Neural cell (in vitro differentiated cells): Measurements from ENCODE around the gene TIMM22. TPM values are rescaled to one million over a fixed set of nuclear protein-coding genes. Genes with fewer than 3 reads are reported as not detected.

Source experiments
- H2AFZ ChIP-seq: fragments of 200-600, 300-800 bp; sonication (generic), shearing (Covaris generic); 2 replicates; pipeline ENCODE4 v1.6.0; 2014; ENCODE audit warnings: low read depth, mild to moderate bottlenecking, antibody characterized with exemption, low read length, moderate library complexity
- H3F3A ChIP-seq: fragments of 200-600 bp; shearing (Covaris generic); 2 replicates; pipeline ENCODE4 v1.6.1; 2016; ENCODE audit warnings: mild to moderate bottlenecking, moderate library complexity, mixed read lengths, antibody characterized with exemption, low read length; ENCODE audit not compliant: insufficient read depth, poor library complexity, severe bottlenecking
- H3K27ac ChIP-seq: fragments of 200-600, 300-800 bp; sonication (generic), shearing (Covaris generic); 2 replicates; pipeline ENCODE4 v1.5.1; 2014; ENCODE audit warnings: mild to moderate bottlenecking, low read length, moderate library complexity
- H3K27me3 ChIP-seq: fragments of 300-800, 200-600 bp; sonication (generic), shearing (Covaris generic); 2 replicates; pipeline ENCODE4 v1.6.0; 2014; ENCODE audit warnings: mild to moderate bottlenecking, low read depth, low read length, moderate library complexity; ENCODE audit not compliant: insufficient read depth
- H3K36me3 ChIP-seq: fragments of 300-800, 200-600 bp; sonication (generic), shearing (Covaris generic); 2 replicates; pipeline ENCODE4 v1.5.1; 2014; ENCODE audit warnings: mild to moderate bottlenecking, antibody characterized with exemption, low read length, moderate library complexity; ENCODE audit not compliant: insufficient read depth
- H3K4me2 ChIP-seq: fragments of 300-800, 200-600 bp; sonication (generic), shearing (Covaris generic); 2 replicates; pipeline ENCODE4 v1.6.0; 2014; ENCODE audit warnings: mild to moderate bottlenecking, low read length
- H3K4me3 ChIP-seq: fragments of 300-800, 200-600 bp; sonication (generic), shearing (Covaris generic); 2 replicates; pipeline ENCODE4 v1.5.1; 2014; ENCODE audit warnings: mild to moderate bottlenecking, low read length, moderate library complexity
- H3K79me2 ChIP-seq: fragments of 200-600 bp; shearing (Covaris generic); replicated peaks from 2 replicates; pipeline ENCODE4 v1.6.0; 2014; ENCODE audit warnings: mild to moderate bottlenecking, low read length, moderate library complexity; ENCODE audit not compliant: insufficient read depth
- H3K9ac ChIP-seq: fragments of 300-800, 200-600 bp; sonication (generic), shearing (Covaris generic); 2 replicates; pipeline ENCODE4 v1.6.1; 2016; ENCODE audit warnings: mild to moderate bottlenecking, low read length, mixed read lengths
- H3K9me2 ChIP-seq: fragments of 200-600 bp; shearing (Covaris generic); 2 replicates; pipeline ENCODE4 v1.6.1; 2016; ENCODE audit warnings: mild to moderate bottlenecking, low read length, mixed read lengths; ENCODE audit not compliant: insufficient read depth
- H3K9me3 ChIP-seq: fragments of 200-600, 300-800 bp; sonication (generic), shearing (Covaris generic); 2 replicates; pipeline ENCODE4 v1.6.1; 2016; ENCODE audit warnings: mild to moderate bottlenecking, mixed run types, low read length, moderate library complexity, mixed read lengths
- H4K20me1 ChIP-seq: fragments of 200-600 bp; shearing (Covaris generic); 2 replicates; pipeline ENCODE4 v1.6.1; 2016; ENCODE audit warnings: mild to moderate bottlenecking, mixed run types; ENCODE audit not compliant: insufficient read depth
- CTCF ChIP-seq: fragments of 450-650 bp; IDR thresholded peaks from 2 replicates; pipeline ENCODE4 v1.5.1; 2014; ENCODE audit warnings: antibody characterized with exemption, mild to moderate bottlenecking, moderate library complexity; ENCODE audit not compliant: poor library complexity, severe bottlenecking
- EP300 ChIP-seq: fragments of 450-650 bp; conservative IDR thresholded peaks from 2 replicates; pipeline ENCODE4 v1.6.1; 2014; ENCODE audit warnings: antibody characterized with exemption, mild to moderate bottlenecking, moderate library complexity; ENCODE audit not compliant: poor library complexity, severe bottlenecking
- EZH2 ChIP-seq: fragments of 200-600, 300-800 bp; shearing (Covaris generic), sonication (generic); IDR thresholded peaks from 2 replicates; pipeline ENCODE4 v1.6.1; 2014; ENCODE audit warnings: antibody characterized with exemption, low read length, borderline replicate concordance, mild to moderate bottlenecking; ENCODE audit not compliant: insufficient read depth, poor library complexity, severe bottlenecking
- POLR2AphosphoS5 ChIP-seq: IDR thresholded peaks from 2 replicates; pipeline ENCODE4 v1.6.1; 2012
- REST ChIP-seq: IDR thresholded peaks from 2 replicates; pipeline ENCODE4 v1.6.1; 2012; ENCODE audit warnings: borderline replicate concordance
- SMC3 ChIP-seq: fragments of 450-650 bp; conservative IDR thresholded peaks from 2 replicates; pipeline ENCODE4 v1.6.1; 2014; ENCODE audit warnings: antibody characterized with exemption, mild to moderate bottlenecking, moderate library complexity; ENCODE audit not compliant: poor library complexity
- TAF1 ChIP-seq: IDR thresholded peaks from 2 replicates; pipeline ENCODE4 v1.6.1; 2012; ENCODE audit warnings: low read depth
- polyA plus RNA-seq: library from polyadenylated mRNA; depleted of rRNA; stranded (reverse); fragments of >200 nt; gene quantifications from 2 replicates; pipeline ENCODE4 v1.2.3, GENCODE V29; 2014

TIMM22 gene
- polyA plus RNA-seq, 1 donor from 2014 or later = 16.7 TPM

- Histone ChIP-seq H3K4me2 (peak overlapping the region; percentile 74), H4K20me1 (no peaks in the 10 kb centered on the region), H3K27me3 (no peaks in the 10 kb centered on the region), H3F3A (no peaks in the 10 kb centered on the region), H3K9ac (peak overlapping the region; percentile 88), H3K4me3 (peak overlapping the region; percentile 90), H3K27ac (no peak overlapping the region), H3K9me2 (no peaks in the 10 kb centered on the region), H3K9me3 (no peaks in the 10 kb centered on the region), H3K36me3 (no peaks in the 10 kb centered on the region), H3K79me2 (peaks cover 13% of the 10 kb centered on the region), H2AFZ (no peak overlapping the region)
- TF ChIP-seq EZH2 = no peak
- no peak for TF ChIP-seq SMC3
- TF ChIP-seq TAF1 = no peak
- TF ChIP-seq POLR2AphosphoS5 = no peak
- TF ChIP-seq REST = no peak
- no peak for TF ChIP-seq EP300
These were observed 1.2 kb downstream of the TIMM22 start for GRCh38 chr17:998111-998510.

DNA sequence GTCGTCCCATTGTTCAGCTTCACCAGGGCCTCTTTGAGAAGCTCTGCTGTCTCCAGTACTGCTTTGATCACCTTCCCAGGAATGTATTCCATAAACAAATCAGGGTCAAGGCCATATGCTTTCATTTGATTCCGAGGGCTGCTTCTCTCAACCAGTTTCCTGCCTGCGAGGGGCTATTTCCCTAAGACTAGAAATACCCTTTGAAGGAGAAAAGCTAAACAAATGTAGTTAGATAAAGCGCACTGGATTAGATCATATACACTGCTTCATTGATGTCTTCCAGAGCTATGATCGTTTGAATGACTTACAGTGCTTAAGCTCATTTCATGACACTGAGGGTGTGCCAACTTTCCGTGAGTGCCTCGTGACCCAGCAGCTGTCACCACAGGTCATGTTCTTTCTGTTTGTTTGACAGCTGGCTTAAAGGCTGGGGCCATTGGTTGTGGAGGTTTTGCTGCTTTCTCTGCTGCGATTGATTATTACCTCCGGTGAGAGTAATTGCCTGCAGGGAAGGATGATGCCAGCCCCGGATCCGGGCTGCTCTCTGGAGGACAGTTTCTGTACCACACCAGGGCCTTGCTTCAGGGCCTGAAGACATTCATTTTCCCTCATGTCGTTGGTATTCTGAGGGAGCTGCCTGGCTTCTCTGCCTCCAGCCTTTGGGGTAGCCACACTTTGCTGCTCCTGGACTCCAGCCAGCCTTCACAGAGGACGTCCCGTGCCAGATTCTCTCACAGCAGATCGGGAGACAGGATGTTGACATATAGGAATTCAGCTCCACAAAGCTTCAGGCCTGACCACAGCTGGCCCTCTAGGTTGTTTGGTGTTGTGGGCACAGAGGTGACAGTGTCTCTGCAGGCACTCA, 3.9 kb downstream of the TIMM22 start:
- Histone ChIP-seq H3K4me2 (no peak overlapping the region), H3K27ac (no peak overlapping the region), H3K4me3 (no peak overlapping the region), H2AFZ (no peak overlapping the region), H3F3A (no peaks in the 10 kb centered on the region), H3K79me2 (peaks cover 13% of the 10 kb centered on the region), H4K20me1 (no peaks in the 10 kb centered on the region), H3K36me3 (no peaks in the 10 kb centered on the region), H3K9ac (no peak overlapping the region), H3K9me3 (no peaks in the 10 kb centered on the region), H3K27me3 (no peaks in the 10 kb centered on the region), H3K9me2 (no peaks in the 10 kb centered on the region)
- no peak for TF ChIP-seq SMC3
- TF ChIP-seq TAF1 = no peak
- no peak for TF ChIP-seq EP300
- no peak for TF ChIP-seq CTCF
